ENCODE data around the gene TESPA1. TPM values are rescaled to one million over a fixed set of nuclear protein-coding genes. Genes with fewer than 3 reads are reported as not detected.

Gene TESPA1
- total RNA-seq, 4 donors from 2014 or later: 1.4 TPM; not detected in 3

GRCh38 chr12:54941659-54942058, 42.9 kb downstream of the TESPA1 start:
- Histone ChIP-seq H3K4me1 (no peaks in the 10 kb centered on the region), H3K9me3 (no peaks in the 10 kb centered on the region), H3K27me3 (no peaks in the 10 kb centered on the region), H3K27ac (no peak overlapping the region), H3K36me3 (no peaks in the 10 kb centered on the region), H3K4me3 (no peak overlapping the region)
- TF ChIP-seq CTCF (IDR thresholded peaks at IDR 0.05) (no peak), POLR2A (IDR thresholded peaks at IDR 0.05) (no peak)
- no peak for DNase-seq
- intact Hi-C loops (cut with DNase I; ENCODE audit: low total_unique reads): no loop called here

- H3K27ac ChIP-seq: no peak overlapping the region
- no peaks in the 10 kb centered on the region for H3K36me3 ChIP-seq
- no peak for DNase-seq
- TF ChIP-seq CTCF (IDR thresholded peaks at IDR 0.05) (no peak), POLR2A (IDR thresholded peaks at IDR 0.05) (no peak)
- no peaks in the 10 kb centered on the region for H3K27me3 ChIP-seq
- H3K4me3 ChIP-seq: no peak overlapping the region
- intact Hi-C loops (cut with DNase I; ENCODE audit: low total_unique reads): no loop called here
- no peaks in the 10 kb centered on the region for H3K9me3 ChIP-seq
- H3K4me1 ChIP-seq: no peaks in the 10 kb centered on the region
Measured at GRCh38 chr12:54940727-54941315, 43.7 kb downstream of the TESPA1 start.

GRCh38 chr12:54937929-54938328, 46.6 kb downstream of the TESPA1 start:
- no peaks in the 10 kb centered on the region for H3K4me1 ChIP-seq
- TF ChIP-seq POLR2A (IDR thresholded peaks at IDR 0.05) (no peak), CTCF (IDR thresholded peaks at IDR 0.05) (no peak)
- no peak for DNase-seq
- no peak overlapping the region for H3K4me3 ChIP-seq
- no peaks in the 10 kb centered on the region for H3K27me3 ChIP-seq
- no peaks in the 10 kb centered on the region for H3K9me3 ChIP-seq
- intact Hi-C loops (cut with DNase I; ENCODE audit: low total_unique reads): no loop called here
- H3K36me3 ChIP-seq: no peaks in the 10 kb centered on the region
- no peak overlapping the region for H3K27ac ChIP-seq

GRCh38 chr12:54937376-54937775, 47.2 kb downstream of the TESPA1 start:
- no peaks in the 10 kb centered on the region for H3K36me3 ChIP-seq
- no peaks in the 10 kb centered on the region for H3K27me3 ChIP-seq
- H3K4me1 ChIP-seq: no peaks in the 10 kb centered on the region
- no peak for DNase-seq
- intact Hi-C loops (cut with DNase I; ENCODE audit: low total_unique reads): no loop called here
- no peaks in the 10 kb centered on the region for H3K9me3 ChIP-seq
- H3K4me3 ChIP-seq: no peak overlapping the region
- H3K27ac ChIP-seq: no peak overlapping the region
- TF ChIP-seq CTCF (IDR thresholded peaks at IDR 0.05) (no peak), POLR2A (IDR thresholded peaks at IDR 0.05) (no peak)

GRCh38 chr12:54936736-54937135, 47.8 kb downstream of the TESPA1 start:
- TF ChIP-seq POLR2A (IDR thresholded peaks at IDR 0.05): no peak
- no peak for TF ChIP-seq CTCF (IDR thresholded peaks at IDR 0.05)
- intact Hi-C loops (cut with DNase I; ENCODE audit: low total_unique reads): no loop called here
- Histone ChIP-seq H3K27ac (no peak overlapping the region), H3K4me1 (no peaks in the 10 kb centered on the region), H3K9me3 (no peaks in the 10 kb centered on the region), H3K36me3 (no peaks in the 10 kb centered on the region), H3K27me3 (no peaks in the 10 kb centered on the region), H3K4me3 (no peak overlapping the region)
- no peak for DNase-seq

Data from uterus (tissue), 4 donors.